IPS-15b (cell line): ENCODE measurements around the gene PGA3.
"Not testable (repeated sequence)": the region's sequence is repeated elsewhere in the genome, so short reads cannot be mapped to it uniquely, and the experiment has no call there.

Experiments
- H3K27me3 ChIP-seq: one replicate; pipeline ENCODE4 v1.6.1; 2013; ENCODE audit warnings: low read length; ENCODE audit not compliant: control insufficient read depth, insufficient read depth
- H3K36me3 ChIP-seq: one replicate; pipeline ENCODE4 v1.6.1; 2013; ENCODE audit warnings: low read length; ENCODE audit not compliant: control insufficient read depth, insufficient read depth
- H3K4me1 ChIP-seq: one replicate; pipeline ENCODE4 v1.6.1; 2013; ENCODE audit warnings: mild to moderate bottlenecking, low read length; ENCODE audit not compliant: control insufficient read depth, insufficient read depth
- H3K4me3 ChIP-seq: one replicate; pipeline ENCODE4 v1.5.1; 2013; ENCODE audit warnings: low read depth, low read length
- H3K9ac ChIP-seq: one replicate; pipeline ENCODE4 v1.6.1; 2013; ENCODE audit warnings: low read depth, mild to moderate bottlenecking, low read length
- H3K9me3 ChIP-seq: one replicate; pipeline ENCODE4 v1.6.1; 2013; ENCODE audit warnings: mild to moderate bottlenecking, low read length; ENCODE audit not compliant: control insufficient read depth, insufficient read depth

Gene PGA3

DNA sequence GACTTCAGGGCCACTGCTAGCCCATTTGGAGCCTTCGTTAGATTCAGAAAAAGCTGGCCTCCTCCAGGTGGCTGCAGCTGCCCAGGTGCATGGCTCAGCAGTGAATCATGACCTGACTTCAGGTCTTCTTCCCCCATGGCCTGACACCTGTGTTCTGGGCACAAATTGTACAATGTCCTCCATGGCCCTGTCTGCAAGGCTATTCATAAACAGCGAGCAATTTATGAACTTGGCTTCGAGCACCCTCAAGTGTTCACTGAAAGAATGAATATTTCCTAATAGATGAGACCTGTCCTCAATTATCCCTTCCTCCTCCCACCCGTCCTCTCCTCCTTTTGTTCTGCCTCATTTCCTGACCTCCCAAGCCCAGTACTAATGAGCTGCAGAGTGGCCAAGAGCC, 29.9 kb upstream of the PGA3 start:
- Histone ChIP-seq H3K36me3 (peaks cover 2% of the 10 kb centered on the region), H3K27me3 (no peaks in the 10 kb centered on the region), H3K4me3 (no peak overlapping the region), H3K9me3 (peaks cover 3% of the 10 kb centered on the region), H3K9ac (no peak overlapping the region), H3K4me1 (no peaks in the 10 kb centered on the region)

DNA sequence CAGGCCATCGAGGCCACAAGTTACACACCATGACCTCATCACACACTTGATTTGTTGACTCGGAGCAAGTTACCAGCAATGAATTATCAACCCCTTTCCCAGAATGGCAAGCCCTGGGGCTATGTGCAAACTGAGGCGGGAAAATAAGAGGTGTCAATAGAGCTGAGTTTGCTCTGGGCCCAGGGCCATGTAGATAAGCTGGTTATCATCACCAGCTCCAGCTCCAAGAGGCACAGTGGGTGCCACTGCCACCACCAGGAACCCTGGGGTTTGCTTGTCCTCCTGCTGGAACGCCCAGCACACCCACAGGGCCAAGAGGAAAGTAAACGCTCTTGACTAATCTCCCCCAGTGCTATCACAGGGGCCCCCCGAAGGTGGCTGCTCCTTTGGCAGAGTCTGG, 29.0 kb upstream of the PGA3 start:
- H3K36me3 ChIP-seq = peaks cover 2% of the 10 kb centered on the region
- H3K9me3 ChIP-seq = peaks cover 3% of the 10 kb centered on the region
- H3K9ac ChIP-seq = no peak overlapping the region
- H3K4me3 ChIP-seq = no peak overlapping the region
- H3K27me3 ChIP-seq = no peaks in the 10 kb centered on the region
- H3K4me1 ChIP-seq = no peaks in the 10 kb centered on the region

DNA sequence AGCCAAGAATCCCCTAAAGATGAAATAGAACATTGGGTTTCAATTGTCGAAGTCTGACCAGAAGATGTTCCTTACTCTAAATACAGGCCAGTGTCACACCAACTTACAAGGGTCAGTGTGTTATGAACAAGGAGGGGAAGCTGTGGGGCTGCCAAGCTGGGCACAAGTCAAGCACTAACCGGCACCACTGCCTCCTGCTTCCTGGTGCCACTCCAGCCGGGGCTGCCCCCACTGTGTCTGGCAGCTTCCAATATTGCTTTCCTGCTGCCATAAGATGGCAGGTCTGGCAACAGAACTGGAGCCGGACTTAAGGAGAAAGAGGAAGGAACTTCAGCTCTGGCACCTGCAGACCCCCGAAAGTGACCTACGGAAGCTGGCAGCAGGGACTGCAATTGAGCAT, 28.4 kb upstream of the PGA3 start:
- Histone ChIP-seq H3K9me3 (peaks cover 3% of the 10 kb centered on the region), H3K4me3 (no peak overlapping the region), H3K4me1 (no peaks in the 10 kb centered on the region), H3K9ac (no peak overlapping the region), H3K27me3 (no peaks in the 10 kb centered on the region), H3K36me3 (peaks cover 2% of the 10 kb centered on the region)

DNA sequence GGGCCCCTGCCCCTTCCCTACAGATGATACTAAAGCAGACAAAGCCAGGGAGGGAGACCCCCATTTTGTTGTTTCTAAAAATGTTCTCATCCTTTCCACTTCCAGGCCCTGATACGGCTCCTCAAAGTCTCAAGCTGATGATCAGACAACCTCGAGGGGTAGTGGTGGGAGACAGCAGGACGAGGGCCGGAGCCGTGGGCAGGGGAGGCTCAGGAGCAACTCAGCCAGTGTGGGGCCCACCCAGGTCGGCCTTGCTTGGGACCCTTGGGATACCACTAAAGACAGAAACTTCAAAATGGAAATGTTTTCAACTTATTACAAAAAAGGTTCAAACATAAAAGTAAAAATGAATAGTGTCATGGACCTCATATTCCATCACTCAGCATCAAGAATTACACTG, 26.9 kb upstream of the PGA3 start:
- H3K36me3 ChIP-seq = peaks cover 2% of the 10 kb centered on the region
- no peak overlapping the region for H3K4me3 ChIP-seq
- H3K9ac ChIP-seq = no peak overlapping the region
- peaks cover 3% of the 10 kb centered on the region for H3K9me3 ChIP-seq
- no peaks in the 10 kb centered on the region for H3K4me1 ChIP-seq
- H3K27me3 ChIP-seq = no peaks in the 10 kb centered on the region

DNA sequence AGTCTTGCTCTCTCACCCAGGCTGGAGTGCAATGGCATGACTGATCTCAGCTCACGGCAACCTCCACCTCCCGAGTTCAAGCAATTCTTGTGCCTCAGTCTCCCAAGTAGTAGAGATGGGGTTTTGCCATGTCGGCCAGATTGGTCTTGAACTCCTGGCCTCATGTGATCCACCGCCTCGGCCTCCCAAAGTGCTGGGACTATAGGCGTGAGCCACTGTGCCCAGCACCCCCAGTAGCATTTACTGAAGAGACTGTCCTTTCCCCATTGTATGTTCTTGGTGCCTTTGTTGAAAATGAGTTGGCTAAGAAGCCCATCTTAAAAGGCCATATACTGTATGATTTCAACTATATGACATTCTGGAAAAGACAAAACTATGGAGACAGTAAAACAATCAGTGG, 23.1 kb upstream of the PGA3 start:
- H3K9ac ChIP-seq, H3K9me3 ChIP-seq, H3K4me3 ChIP-seq, H3K27me3 ChIP-seq, H3K36me3 ChIP-seq, H3K4me1 ChIP-seq: not testable (repeated sequence)

DNA sequence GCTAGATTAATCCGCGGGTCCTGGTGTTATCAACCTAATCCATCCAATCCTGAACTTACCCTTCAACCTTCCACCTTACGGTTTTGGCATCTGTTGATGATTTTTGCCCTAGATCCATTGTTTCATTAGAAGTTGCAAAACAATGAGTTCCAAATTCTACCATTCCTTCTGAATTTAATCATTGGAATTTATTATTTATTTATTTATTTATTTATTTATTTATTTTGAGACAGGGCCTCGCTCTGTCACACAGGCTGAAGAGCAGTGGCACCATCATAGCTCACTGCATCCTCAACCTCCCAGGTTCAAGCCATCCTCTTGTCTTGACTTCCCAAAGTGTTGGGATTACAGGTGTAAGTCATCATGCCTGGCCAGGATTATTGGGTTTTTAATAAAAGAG, 21.8 kb upstream of the PGA3 start:
- Histone ChIP-seq H3K4me3 (no peak overlapping the region), H3K36me3 (no peaks in the 10 kb centered on the region), H3K9me3 (no peaks in the 10 kb centered on the region), H3K4me1 (no peaks in the 10 kb centered on the region), H3K27me3 (no peaks in the 10 kb centered on the region), H3K9ac (no peak overlapping the region)

DNA sequence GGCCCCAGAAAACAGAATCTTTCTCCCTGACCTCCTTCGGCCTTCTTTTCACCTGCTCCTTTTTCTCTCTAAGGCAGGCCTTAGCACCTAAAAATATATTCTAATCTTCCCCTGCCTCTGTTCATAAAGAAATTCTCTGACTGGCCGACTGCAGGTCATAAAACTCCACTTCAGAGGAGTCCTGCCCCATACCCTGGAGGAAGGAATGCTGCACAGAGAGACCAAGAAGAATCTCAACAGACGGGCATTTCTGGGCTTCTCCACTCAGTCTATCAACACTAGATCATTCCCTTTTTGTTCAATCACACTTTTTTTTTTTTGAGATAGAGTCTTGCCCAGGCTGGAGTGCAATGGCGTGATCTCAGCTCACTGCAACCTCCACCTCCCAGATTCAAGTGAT, 19.7 kb upstream of the PGA3 start:
- no peaks in the 10 kb centered on the region for H3K4me1 ChIP-seq
- H3K9me3 ChIP-seq = no peaks in the 10 kb centered on the region
- H3K36me3 ChIP-seq = no peaks in the 10 kb centered on the region
- no peak overlapping the region for H3K4me3 ChIP-seq
- H3K9ac ChIP-seq = no peak overlapping the region
- H3K27me3 ChIP-seq = no peaks in the 10 kb centered on the region

DNA sequence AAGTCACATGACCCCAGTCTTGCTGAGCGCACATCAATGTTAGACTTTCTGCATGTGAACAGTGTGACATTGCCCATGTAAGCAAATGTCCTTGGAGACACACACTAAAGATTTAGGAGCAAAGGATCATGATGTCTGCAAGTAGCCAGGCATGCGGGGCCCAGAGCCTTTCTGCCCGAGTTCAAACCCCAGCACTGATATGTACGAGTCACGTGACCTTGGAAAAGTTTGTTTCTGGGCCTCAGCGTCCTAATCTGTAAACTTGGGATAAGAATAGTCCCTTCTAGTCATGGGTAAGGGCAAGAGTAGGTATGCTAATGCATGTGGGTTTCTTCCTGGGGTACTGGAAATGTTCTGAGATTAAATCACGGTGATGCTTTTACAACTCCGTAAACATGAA, 16.8 kb upstream of the PGA3 start:
- Histone ChIP-seq H3K36me3 (no peaks in the 10 kb centered on the region), H3K4me1 (no peaks in the 10 kb centered on the region)

DNA sequence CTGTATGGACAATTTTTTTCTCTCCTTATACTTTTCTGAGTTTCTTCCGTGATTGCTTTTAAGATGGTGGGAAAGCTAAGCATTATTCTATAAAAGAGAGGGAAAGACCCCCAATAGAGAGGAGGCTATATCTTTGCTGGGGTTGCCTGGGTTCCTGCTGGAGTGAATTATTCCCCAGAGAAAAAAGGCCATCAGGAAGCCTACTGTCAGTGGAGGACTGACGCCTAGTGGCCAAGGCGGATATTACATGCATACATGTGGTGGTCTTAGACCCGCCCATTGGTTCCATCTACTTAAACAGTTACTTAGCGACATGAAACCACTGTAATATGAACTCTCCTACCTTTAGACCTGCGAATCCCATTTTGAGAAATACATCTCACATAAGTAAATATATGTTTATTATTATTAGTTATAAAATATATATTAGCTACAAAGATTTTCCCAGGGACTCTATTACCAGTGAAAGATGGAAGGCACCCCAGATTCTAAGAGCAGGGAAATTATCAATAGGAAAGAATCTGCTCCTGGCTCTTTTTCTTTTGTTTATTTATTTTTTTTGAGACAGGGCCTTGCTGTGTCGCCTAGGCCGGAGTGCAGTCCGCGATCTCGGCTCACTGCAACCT, 15.7 kb upstream of the PGA3 start:
- no peaks in the 10 kb centered on the region for H3K36me3 ChIP-seq
- H3K9ac ChIP-seq = no peak overlapping the region
- H3K9me3 ChIP-seq = no peaks in the 10 kb centered on the region
- no peaks in the 10 kb centered on the region for H3K27me3 ChIP-seq
- H3K4me1 ChIP-seq = no peaks in the 10 kb centered on the region
- H3K4me3 ChIP-seq = no peak overlapping the region

More for the DNA sequence above, 16.8 kb upstream of the PGA3 start:
- H3K9me3 ChIP-seq = no peaks in the 10 kb centered on the region
- H3K4me3 ChIP-seq = no peak overlapping the region
- no peak overlapping the region for H3K9ac ChIP-seq
- no peaks in the 10 kb centered on the region for H3K27me3 ChIP-seq

DNA sequence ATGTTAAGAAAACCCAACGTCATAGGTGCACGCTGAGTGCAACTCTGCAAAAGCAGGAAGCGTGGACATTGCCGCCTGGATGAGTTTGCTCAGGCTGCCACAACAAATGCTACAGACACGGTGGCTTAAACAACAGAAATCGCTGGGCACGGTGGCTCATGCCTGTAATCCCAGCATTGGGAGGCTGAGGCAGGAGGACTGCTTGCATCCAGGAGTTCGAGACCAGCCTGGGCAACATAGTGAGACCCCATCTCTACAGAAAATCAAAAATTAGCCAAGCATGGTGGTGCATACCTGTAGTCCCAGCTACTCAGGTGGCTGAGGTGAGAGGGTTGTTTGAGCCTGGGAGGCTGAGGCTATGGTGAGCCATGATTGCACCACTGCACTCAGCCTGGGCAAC, 13.4 kb upstream of the PGA3 start:
- no peaks in the 10 kb centered on the region for H3K4me1 ChIP-seq
- H3K4me3 ChIP-seq = no peak overlapping the region
- no peaks in the 10 kb centered on the region for H3K27me3 ChIP-seq
- H3K36me3 ChIP-seq = no peaks in the 10 kb centered on the region
- no peaks in the 10 kb centered on the region for H3K9me3 ChIP-seq
- no peak overlapping the region for H3K9ac ChIP-seq

DNA sequence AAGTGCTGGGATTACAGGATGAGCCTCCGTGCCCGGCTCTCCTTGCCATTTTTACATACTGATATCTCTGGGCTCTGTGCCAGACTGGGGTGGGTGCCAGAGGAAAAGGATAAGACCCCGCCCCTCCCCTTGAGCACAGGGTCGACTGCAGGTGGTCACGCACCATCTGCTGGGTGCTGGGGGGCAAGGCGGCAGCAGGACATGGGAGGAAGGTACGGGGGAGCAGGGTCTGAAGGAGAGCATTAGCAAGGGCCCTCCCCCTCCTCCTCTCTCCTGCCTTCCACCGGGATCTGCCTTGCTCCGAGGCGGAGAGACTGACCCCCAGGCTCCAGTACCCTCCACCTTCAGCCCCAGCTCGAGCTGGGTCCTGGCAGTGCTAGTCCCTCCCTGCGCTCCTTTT, 9.7 kb upstream of the PGA3 start:
- H3K9me3 ChIP-seq = no peaks in the 10 kb centered on the region
- no peaks in the 10 kb centered on the region for H3K4me1 ChIP-seq
- H3K36me3 ChIP-seq = no peaks in the 10 kb centered on the region
- H3K9ac ChIP-seq = no peak overlapping the region
- H3K27me3 ChIP-seq = no peaks in the 10 kb centered on the region
- H3K4me3 ChIP-seq = no peak overlapping the region

DNA sequence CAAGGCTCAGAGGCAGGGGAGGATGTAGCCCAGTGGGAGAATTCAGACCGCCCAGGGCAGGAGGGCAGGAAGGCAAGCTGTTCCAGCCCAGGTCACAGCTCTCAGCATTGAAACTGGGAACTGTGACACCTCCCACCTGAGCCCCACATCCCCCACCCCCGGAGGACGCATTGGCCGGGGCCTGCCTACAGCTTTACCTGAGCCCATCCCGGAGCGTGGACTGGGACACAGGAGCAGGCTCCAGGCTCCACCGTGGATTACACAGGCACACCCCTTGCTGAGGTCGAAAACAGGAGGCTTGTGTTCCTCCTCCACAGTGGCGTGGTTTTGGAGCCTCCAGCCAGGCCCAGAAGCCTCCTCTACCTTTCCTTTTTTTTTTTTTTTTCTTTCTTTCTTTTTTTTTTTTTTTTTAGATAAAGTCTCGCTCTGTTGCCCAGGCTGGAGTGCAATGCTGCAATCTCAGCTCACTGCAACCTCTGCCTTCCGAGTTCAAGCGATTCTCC, 9.1 kb upstream of the PGA3 start:
- peaks cover 4% of the 10 kb centered on the region for H3K9me3 ChIP-seq
- H3K4me3 ChIP-seq = no peak overlapping the region
- no peak overlapping the region for H3K9ac ChIP-seq
- no peaks in the 10 kb centered on the region for H3K36me3 ChIP-seq
- no peaks in the 10 kb centered on the region for H3K27me3 ChIP-seq
- H3K4me1 ChIP-seq = no peaks in the 10 kb centered on the region
